Measurements from ENCODE around the gene SLC27A5.
A peak's percentile ranks its signal among the peaks of the same experiment; 100 is the strongest.

- peak; percentile 19 to 43 for TF ChIP-seq CTCF (IDR thresholded peaks at IDR 0.05; ENCODE audit: extremely low read depth in 1 of 2, insufficient read depth in 1 of 2, low read depth in 1 of 2, low read length in 2 of 2)
- no peak for TF ChIP-seq EZH2 (IDR thresholded peaks at IDR 0.05; ENCODE audit: borderline replicate concordance, low read depth, low read length, severe bottlenecking)
- no peak for TF ChIP-seq JUN (IDR thresholded peaks at IDR 0.05; ENCODE audit: borderline replicate concordance, insufficient read depth, insufficient read length, low read depth)
These were observed 12.5 kb downstream of the SLC27A5 start for GRCh38 chr19:58499021-58499927.

All from endothelial cell of umbilical vein (primary cell).